HG02870 (cell line): ENCODE measurements around the gene ASPSCR1.
"Not testable (repeated sequence)": the region's sequence is repeated elsewhere in the genome, so short reads cannot be mapped to it uniquely, and the experiment has no call there.

ENCODE experiments used
- ATAC-seq: cut with Tn5 transposase; IDR thresholded peaks from one replicate; pipeline ENCODE4 v1.9.1; 2021; ENCODE audit warnings: mild to moderate bottlenecking, moderate library complexity; ENCODE audit not compliant: unreplicated experiment

ASPSCR1 gene

GRCh38 chr17:81940538-81941483 is 36.6 kb upstream of the ASPSCR1 start:
- ATAC-seq, result no peak

DNA sequence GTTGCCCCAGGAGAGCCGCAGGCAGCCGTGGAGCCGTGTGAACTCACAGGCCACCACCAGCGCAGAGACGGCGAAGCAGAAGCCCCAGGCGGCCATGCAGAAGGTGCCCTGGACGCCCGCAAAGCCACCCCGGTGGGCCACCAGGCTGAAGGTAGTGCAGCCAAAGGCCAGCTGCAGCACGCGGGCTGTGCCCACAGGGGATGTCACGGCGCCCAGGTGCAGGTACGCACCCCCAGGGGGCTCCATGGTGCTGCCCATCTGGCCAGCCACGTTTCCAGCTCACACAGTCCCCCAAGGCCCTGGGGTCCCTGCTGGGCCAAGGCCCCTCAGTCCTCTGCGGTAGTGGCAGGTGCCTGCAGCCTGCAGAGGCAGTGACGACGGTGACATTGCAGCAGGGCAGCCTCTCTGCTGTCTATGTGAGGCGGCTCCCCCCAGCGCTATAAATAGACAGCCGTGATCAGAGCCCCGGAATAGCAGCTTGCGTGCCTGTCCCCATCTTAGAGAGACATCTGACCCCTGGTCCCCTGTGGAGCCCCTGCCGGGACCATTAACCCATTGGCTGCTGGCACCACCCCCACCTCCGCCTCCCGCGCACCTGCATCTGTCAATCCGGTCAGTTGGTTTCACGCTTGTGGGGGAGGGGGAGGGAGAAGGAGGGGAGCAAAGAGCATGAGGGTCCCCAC is 35.8 kb upstream of the ASPSCR1 start:
- no peak for ATAC-seq

DNA sequence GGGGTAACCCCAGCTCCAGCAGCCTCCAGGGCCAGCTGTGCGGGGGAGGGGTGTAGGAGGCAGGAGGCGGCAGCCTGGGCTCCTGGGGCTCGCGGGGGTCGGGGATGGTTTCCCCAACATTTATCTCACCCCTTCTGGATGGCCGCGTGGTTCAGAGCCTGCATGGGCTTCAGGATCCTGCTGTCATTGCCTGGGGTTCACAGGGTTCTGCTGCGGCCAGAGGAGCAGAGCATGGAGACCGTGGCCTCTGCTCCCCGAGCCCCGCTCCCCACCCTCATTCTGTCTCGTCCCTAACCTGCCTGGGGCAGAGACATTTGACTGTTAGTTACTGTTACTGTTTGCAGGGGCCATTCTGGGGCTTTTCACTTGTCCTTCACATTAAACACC is 35.3 kb upstream of the ASPSCR1 start:
- no peak for ATAC-seq

DNA sequence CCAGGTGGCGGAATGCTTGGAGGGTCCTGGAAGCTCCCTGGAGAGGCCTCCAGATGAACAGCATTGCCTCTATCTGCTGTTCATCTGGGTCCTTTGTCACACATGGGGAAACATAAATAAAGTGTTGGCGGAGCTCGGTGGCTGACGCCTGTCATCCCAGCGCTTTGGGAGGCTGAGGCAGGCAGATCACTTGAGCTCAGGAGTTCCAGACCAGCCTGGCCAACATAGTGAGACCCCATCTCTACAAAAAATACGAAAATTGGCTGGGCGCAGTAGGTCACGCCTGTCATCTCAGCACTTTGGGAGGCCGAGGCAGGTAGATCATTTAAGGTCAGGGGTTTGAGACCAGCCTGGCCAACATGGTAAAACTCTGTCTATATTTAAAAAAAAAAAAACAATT is 32.6 kb upstream of the ASPSCR1 start:
- no peak for ATAC-seq

DNA sequence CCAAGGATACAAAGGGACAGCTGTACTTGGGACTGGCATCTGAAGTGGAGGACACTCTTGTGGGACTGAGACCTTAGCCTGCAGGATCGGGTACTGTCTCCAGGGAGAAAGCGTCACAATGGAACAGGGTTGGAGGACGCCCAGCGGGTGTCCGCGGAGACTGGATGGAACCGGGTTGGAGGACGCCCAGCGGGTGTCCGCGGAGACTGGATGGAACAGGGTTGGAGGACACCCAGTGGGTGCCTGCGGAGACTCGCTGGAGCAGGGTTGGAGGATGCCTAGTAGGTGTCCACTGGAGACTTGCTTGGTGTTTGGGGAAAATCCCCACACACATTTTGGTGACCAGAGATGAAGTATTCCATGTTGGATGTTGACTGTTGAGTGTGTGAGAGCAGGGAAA is 30.2 kb upstream of the ASPSCR1 start, which contains the start of gene MYADML2:
Gene MYADML2, minus strand, starts transcription at position 45 of the 400 bp plus-strand sequence. CDS start 5,492 bp downstream, outside the sequence.
- no peak for ATAC-seq

GRCh38 chr17:81948635-81949378 is 28.6 kb upstream of the ASPSCR1 start:
- ATAC-seq, result no peak

DNA sequence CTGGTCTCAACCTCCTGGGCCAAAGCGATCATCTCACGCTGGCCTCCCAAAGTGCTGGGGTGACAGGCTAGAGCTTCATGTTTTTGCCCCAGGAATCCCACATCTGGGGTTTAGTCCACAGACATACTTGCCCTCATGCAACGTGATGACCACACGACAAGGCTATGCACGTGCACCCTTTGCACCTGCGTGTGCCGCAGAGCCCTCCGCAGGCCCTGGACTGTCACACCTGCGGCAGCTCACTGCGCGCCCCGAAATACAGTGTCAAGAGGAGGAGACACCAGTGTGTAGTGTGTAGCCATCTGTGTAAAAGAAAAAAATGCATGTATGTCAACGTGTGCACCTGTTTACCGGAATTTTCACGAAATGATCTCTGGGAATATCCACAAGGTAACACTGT is 26.9 kb upstream of the ASPSCR1 start:
- ATAC-seq, result no peak

GRCh38 chr17:81951785-81952684 is 25.4 kb upstream of the ASPSCR1 start:
- ATAC-seq, result no peak

DNA sequence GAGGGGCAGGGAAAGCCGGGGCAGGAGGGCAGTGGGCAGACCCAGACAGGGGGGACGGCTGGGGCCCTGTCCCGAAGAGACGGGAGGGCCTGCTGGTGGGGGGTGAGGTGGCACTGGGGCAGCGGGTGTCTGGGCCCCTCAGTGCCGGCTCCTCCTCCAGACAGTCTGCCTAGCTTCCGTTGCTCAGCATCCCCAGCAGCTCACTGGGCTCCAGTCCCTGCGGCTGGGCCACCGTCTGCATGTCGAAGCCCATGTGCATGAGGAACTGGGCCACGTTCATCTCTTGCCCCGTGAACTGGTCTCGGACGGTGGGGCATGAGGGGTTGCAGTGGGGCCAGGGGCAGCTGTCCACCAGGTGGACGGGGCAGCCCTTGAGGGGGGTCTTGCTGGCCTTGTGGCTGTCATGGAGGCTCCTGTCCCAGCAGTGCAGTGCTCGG is 24.6 kb upstream of the ASPSCR1 start:
- ATAC-seq, result no peak

- ATAC-seq, result not testable (repeated sequence)
Observed at GRCh38 chr17:81953443-81953842, 24.0 kb upstream of the ASPSCR1 start.

DNA sequence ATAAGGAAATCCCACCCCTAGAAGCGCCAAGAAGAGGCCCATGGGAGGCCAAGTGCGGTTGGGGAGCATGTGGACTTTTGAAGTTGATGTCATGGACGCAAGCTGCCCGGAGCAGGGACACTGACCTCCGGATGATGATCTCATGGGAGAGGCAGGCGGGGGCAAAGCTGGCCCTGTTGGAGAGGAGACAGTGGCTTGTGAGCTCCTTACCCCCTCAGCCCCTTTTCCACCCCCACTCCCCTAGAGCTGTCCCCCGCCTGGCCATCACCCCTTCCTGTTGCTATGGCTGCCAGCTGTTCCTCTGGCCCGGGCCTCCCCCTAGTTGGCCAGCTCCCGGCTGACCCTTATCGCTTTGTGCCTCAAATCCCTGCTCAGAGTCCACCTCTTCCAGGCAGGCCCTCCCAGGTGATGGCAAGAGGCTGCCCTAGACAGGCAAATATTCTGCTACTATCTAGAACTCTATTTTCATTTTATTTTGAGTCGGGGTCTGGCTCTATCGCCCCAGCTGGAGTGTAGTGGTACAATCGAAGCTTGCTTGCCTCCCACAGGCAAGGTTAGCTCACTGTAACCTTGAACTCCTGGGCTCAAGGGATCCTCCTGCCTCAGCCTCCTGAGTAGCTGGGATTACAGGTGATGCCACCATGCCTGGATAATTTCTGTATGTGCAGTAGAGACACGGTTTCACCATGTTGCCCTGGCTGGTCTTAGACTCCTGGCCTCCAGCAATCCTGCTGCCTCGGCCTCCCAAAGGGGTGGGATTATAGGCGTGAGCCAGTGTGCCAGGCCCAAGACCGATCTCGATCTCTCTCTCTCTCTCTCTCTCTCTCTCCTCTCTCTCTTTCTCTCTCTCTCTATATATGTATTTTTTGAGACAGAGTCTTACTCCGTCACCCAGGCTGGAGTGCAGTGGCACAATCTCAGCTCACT is 23.0 kb upstream of the ASPSCR1 start:
- no peak for ATAC-seq

GRCh38 chr17:81955058-81955681 is 22.3 kb upstream of the ASPSCR1 start:
- ATAC-seq, result no peak

- no peak for ATAC-seq
Observed at GRCh38 chr17:81955756-81956544, 21.5 kb upstream of the ASPSCR1 start.

DNA sequence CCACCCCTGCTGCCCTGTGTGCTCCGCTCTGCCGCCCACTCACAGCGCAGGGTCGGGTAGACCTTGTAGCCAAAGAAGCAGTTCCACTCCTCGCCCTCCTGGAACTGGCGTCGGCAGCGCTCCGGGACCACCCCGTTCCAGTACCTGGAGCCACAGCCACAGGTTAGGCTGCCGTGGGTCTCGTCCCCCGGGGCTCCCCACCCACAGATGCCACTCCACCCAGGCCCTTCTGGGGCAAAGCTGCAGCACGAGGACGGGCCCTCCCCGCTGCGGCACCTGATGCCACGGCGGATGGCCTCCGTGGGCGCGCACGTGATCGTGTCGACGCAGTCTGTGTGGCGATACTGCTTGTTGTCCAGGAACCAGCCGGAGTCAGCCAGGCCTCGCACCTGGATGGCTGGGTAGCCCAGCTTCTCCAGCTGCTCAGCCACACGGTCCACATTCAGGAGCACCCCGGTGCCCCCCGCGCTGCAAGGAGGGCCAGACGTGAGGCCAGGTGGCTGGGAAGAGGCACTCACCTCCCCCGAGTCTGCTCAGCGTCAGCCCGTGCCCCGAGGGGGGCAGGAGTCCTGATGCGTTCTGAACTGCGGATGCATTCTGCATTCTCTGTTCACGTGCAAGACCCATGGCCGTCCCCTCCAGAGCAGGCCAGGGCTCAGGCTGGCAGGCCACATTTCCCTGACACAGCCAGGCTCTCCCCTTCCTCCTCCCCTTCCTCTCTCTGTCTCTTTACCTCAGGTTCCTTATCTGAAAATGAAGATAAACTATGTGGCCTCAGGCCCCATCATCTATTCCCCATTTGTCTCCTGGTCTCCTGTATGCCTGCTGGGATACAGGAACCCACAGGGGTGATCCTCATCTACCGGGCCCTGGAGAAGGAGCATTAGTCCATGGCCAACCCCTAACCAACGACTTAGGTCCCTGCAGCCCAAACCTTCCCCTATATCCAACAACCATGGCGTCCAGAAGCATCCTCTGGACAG is 20.5 kb upstream of the ASPSCR1 start:
- ATAC-seq, result no peak

DNA sequence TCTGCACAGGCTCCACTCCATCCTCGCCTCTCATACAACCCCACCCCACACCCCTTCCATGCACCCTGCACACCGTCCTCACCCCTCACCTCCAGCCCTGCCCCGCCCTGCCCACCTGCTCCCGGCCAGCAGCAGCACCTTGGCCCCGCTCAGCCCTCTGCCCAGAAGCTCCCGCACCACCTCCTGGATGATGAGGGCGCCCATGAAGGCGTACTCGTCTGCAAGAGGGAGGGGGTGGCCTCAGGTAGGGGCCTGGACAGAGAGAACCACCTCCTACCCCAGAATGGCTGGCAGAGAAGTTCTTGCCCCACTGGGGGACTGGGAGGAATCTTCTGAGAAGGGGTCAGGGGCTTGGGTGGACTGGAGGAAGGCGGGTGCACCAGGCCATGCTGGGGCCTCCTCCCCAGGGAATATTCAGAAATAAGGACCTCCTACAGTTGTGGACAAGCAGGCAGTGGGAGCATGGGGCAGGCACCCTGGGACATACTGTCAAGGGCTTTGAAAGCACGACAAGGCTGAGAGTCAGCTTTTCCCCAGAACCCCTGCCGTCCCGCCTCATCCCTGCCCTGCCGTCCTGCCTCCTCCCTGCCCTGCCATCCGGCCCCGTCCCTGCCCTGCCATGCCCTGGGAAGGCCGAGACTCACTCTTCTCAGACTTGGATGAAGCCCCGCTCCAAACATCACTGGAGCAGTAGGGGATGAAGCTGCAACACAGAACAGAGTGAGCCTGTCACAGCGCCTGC is 19.6 kb upstream of the ASPSCR1 start:
- no peak for ATAC-seq
